Breast epithelium (tissue), 3 donors: ENCODE data around the gene SGTA.

Experiments
- CTCF ChIP-seq, 3 donors: fragments of 450-650 bp; IDR thresholded peaks; one replicate each; pipeline ENCODE4 v1.5.1; 2016 to 2017; ENCODE audit warnings: antibody characterized with exemption in 3 of 3, mild to moderate bottlenecking in 3 of 3, moderate library complexity in 3 of 3
- POLR2A ChIP-seq: fragments of 450-650 bp; IDR thresholded peaks from one replicate; pipeline ENCODE4 v1.6.1; 2016; ENCODE audit warnings: antibody characterized with exemption, mild to moderate bottlenecking, moderate library complexity

- TF ChIP-seq CTCF (IDR thresholded peaks at IDR 0.05) (no peak), POLR2A (no peak)
These were observed 30.4 kb upstream of the SGTA start for GRCh38 chr19:2813235-2814160.
